Ishikawa (cell line): ENCODE results near the gene MAN1A2.

ENCODE experiments used
- CEBPB ChIP-seq: IDR thresholded peaks from 2 replicates; pipeline ENCODE4 v1.6.1; 2012
- CREB1 ChIP-seq: IDR thresholded peaks from 2 replicates; pipeline ENCODE4 v1.6.1; 2012; ENCODE audit warnings: low read depth
- EGR1 ChIP-seq: IDR thresholded peaks from 2 replicates; pipeline ENCODE4 v1.6.1; 2012
- EP300 ChIP-seq: IDR thresholded peaks from 2 replicates; pipeline ENCODE4 v1.6.1; 2012; ENCODE audit warnings: borderline replicate concordance
- FOXM1 ChIP-seq: IDR thresholded peaks from 2 replicates; pipeline ENCODE4 v1.6.1; 2012; ENCODE audit warnings: low read depth, borderline replicate concordance
- MAX ChIP-seq: IDR thresholded peaks from 2 replicates; pipeline ENCODE4 v1.6.1; 2012
- NFIC ChIP-seq: IDR thresholded peaks from 2 replicates; pipeline ENCODE4 v1.6.1; 2012
- RAD21 ChIP-seq: IDR thresholded peaks from 2 replicates; pipeline ENCODE4 v1.6.1; 2012; ENCODE audit warnings: low read depth
- REST ChIP-seq: IDR thresholded peaks from 2 replicates; pipeline ENCODE4 v1.6.1; 2012; ENCODE audit warnings: low read depth, mild to moderate bottlenecking
- TAF1 ChIP-seq: IDR thresholded peaks from 2 replicates; pipeline ENCODE4 v1.6.1; 2012; ENCODE audit warnings: low read depth, mild to moderate bottlenecking
- TCF12 ChIP-seq: IDR thresholded peaks from 2 replicates; pipeline ENCODE4 v1.6.1; 2012; ENCODE audit warnings: low read depth
- TEAD4 ChIP-seq: IDR thresholded peaks from 2 replicates; pipeline ENCODE4 v1.6.1; 2012
- USF1 ChIP-seq: IDR thresholded peaks from 2 replicates; pipeline ENCODE4 v1.6.1; 2012
- YY1 ChIP-seq: IDR thresholded peaks from 2 replicates; pipeline ENCODE4 v1.6.1; 2012; ENCODE audit warnings: low read depth
- ZBTB7A ChIP-seq: IDR thresholded peaks from 2 replicates; pipeline ENCODE4 v1.6.1; 2012; ENCODE audit warnings: low read depth

Gene MAN1A2

DNA sequence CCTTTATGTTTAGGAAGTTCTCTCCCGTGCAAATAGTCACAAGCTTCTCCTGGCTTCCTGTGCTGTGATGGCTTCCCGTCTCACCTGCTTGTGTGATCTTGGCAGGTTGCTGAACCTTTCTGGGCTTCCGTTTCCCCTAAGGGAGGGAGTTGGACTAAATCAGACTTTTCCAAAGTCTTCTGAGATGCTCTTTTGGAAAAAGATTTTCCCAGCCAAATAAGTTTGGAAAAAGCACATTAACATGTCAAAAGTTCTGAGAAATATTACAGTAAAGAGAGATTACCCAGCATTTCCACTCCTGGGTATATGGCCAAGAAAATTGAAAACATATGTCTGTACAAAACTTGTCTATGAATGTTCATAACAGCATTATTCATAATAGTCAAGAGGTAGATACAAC, 202.6 kb downstream of the MAN1A2 start:
- no peak for TF ChIP-seq TAF1
- TF ChIP-seq CREB1 = no peak
- no peak for TF ChIP-seq FOXM1
- TF ChIP-seq CEBPB = no peak
- TF ChIP-seq TEAD4 = no peak
- no peak for TF ChIP-seq USF1
- no peak for TF ChIP-seq TCF12
- TF ChIP-seq MAX = no peak
- no peak for TF ChIP-seq YY1
- TF ChIP-seq REST = no peak

- TF ChIP-seq NFIC (no peak), MAX (peak; percentile 70)
These were observed 203.8 kb downstream of the MAN1A2 start for GRCh38 chr1:117570988-117571409.

- TF ChIP-seq NFIC = no peak
- TF ChIP-seq CEBPB = no peak
- TF ChIP-seq ZBTB7A = no peak
- TF ChIP-seq RAD21 = no peak
- no peak for TF ChIP-seq USF1
- TF ChIP-seq MAX = no peak
- no peak for TF ChIP-seq FOXM1
- no peak for TF ChIP-seq CREB1
- TF ChIP-seq TCF12 = no peak
- no peak for TF ChIP-seq TEAD4
- TF ChIP-seq YY1 = no peak
These were observed 204.2 kb downstream of the MAN1A2 start for GRCh38 chr1:117571496-117571895.

- TF ChIP-seq YY1 = no peak
- no peak for TF ChIP-seq ZBTB7A
- no peak for TF ChIP-seq TCF12
- no peak for TF ChIP-seq FOXM1
- no peak for TF ChIP-seq EP300
- no peak for TF ChIP-seq USF1
These were observed 205.3 kb downstream of the MAN1A2 start for GRCh38 chr1:117572546-117572945.

DNA sequence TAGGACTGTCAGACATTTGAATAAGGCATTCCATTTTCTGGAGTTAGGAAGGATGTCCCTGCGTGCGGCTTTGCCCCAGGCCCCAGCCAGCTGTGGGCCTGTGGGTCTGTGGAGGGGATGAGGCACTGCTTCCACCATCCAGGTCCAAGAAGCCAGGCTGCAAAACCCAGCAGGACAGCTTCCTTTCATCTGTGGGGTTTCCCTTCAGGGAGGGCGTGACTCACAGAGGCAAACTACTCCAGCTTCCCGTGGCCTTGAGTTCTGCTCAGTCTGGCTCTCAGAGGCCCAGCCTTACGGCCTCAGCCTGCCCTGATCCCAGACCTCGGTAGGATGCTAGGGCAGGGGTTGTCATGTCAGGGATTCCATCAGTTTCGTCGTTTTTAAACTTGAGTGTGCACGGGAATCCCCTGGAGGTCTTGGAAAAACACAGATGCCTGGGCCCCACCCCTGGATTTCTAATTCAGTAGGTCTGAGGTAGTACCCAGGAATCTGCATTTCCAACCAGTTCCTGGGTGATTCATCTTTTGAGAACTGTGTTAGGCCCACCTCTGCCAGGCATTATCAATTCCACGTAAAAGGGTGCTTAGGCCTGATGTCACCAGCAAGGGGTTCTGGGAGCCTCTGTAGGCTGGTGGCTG, 206.3 kb downstream of the MAN1A2 start:
- TF ChIP-seq CEBPB (no peak), EP300 (no peak), TCF12 (no peak), CREB1 (no peak), TEAD4 (no peak), YY1 (no peak), REST (no peak), MAX (no peak), RAD21 (no peak), USF1 (no peak), FOXM1 (no peak), ZBTB7A (no peak), TAF1 (no peak), EGR1 (no peak), NFIC (no peak)
